ENCODE measurements around the gene SUV39H1. TPM values are rescaled to one million over a fixed set of nuclear protein-coding genes. Genes with fewer than 3 reads are reported as not detected.

Gene SUV39H1
- total RNA-seq: 6.7 TPM in 2 replicates

GRCh38 chrX:48696301-48696908, at the start of gene SUV39H1:
Gene SUV39H1, plus strand, starts transcription at chrX:48696734. Its CDS starts 51 bp downstream, at chrX:48696785.

GRCh38 chrX:48683411-48683982, 13.0 kb upstream of the SUV39H1 start, which contains the start of gene WAS:
Gene WAS, plus strand, starts transcription at chrX:48683799. Its CDS starts 55 bp downstream, at chrX:48683854.

Small RNA genes within 50 kb of the gene (small RNA-seq; reads per million reads assigned to genes)
- not detected for gene RNU6-1056P

Other genes with a start within 250 kb of the SUV39H1 start
- gene SLC38A5, start 226.5 kb upstream of the SUV39H1 start, total RNA-seq: 36.1 and 65.6 TPM in 2 replicates
- gene FTSJ1, start 220.5 kb upstream of the SUV39H1 start, total RNA-seq: 71.8 and 160 TPM in 2 replicates
- 73.0 and 246 TPM in 2 replicates for gene PORCN, start 187.7 kb upstream of the SUV39H1 start, total RNA-seq
- 87.6 and 210 TPM in 2 replicates for gene EBP, start 174.9 kb upstream of the SUV39H1 start, total RNA-seq
- gene TBC1D25, start 157.0 kb upstream of the SUV39H1 start, total RNA-seq: 16.1 and 18.7 TPM in 2 replicates
- 204 and 375 TPM in 2 replicates for gene RBM3, start 122.2 kb upstream of the SUV39H1 start, total RNA-seq
- 159 and 163 TPM in 2 replicates for gene WDR13, start 99.2 kb upstream of the SUV39H1 start, total RNA-seq
- 0.39 TPM in 1 of 2 replicates, not detected in the other for gene WAS, start 12.9 kb upstream of the SUV39H1 start, total RNA-seq
- not detected in 2 replicates for gene GLOD5, start 65.0 kb downstream of the SUV39H1 start, total RNA-seq
- gene GATA1, start 89.9 kb downstream of the SUV39H1 start, total RNA-seq: not detected in 2 replicates
- 75.8 and 79.6 TPM in 2 replicates for gene HDAC6, start 105.3 kb downstream of the SUV39H1 start, total RNA-seq
- gene ERAS, start 129.8 kb downstream of the SUV39H1 start, total RNA-seq: not detected in 2 replicates
- 13.1 and 27.1 TPM in 2 replicates for gene PCSK1N, start 138.9 kb downstream of the SUV39H1 start, total RNA-seq
- gene TIMM17B, start 201.0 kb downstream of the SUV39H1 start, total RNA-seq: 58.8 and 60.9 TPM in 2 replicates
- gene PQBP1, start 201.2 kb downstream of the SUV39H1 start, total RNA-seq: 47.9 and 62.4 TPM in 2 replicates
- 20.8 and 35.4 TPM in 2 replicates for gene SLC35A2, start 214.9 kb downstream of the SUV39H1 start, total RNA-seq
- 5.9 and 8.5 TPM in 2 replicates for gene PIM2, start 222.3 kb downstream of the SUV39H1 start, total RNA-seq